AG04449 (cell line): ENCODE data around the gene EXD3.

Source experiments
- CTCF ChIA-PET: fragments of 350-600 bp; formaldehyde crosslinking; extraction: SDS; loops from one replicate; lab custom pipeline; 2021; ENCODE audit warnings: antibody characterized with exemption; lab: Yijun Ruan, JAX
- POLR2A ChIA-PET: fragments of 400-600, 350-600 bp; formaldehyde crosslinking; extraction: SDS; loops from one replicate; lab custom pipeline; 2020; ENCODE audit warnings: antibody characterized with exemption, inconsistent platforms; lab: Yijun Ruan, JAX
- DNase-seq: peaks from one replicate; pipeline ENCODE4 v3.0.0-alpha.2; 2010; ENCODE audit warnings: low read depth, low spot score
- H3K4me3 ChIP-seq: 2 replicates; pipeline ENCODE4 v1.5.1; 2011; ENCODE audit warnings: low read depth, mild to moderate bottlenecking, control low read depth, low read length
- TF ChIP-seq, protein P1 (sequence below): IDR thresholded peaks from one replicate; pipeline ENCODE4 v1.5.1; 2011; ENCODE audit warnings: mild to moderate bottlenecking, moderate library complexity, low read length, control low read depth, inconsistent platforms; ENCODE audit not compliant: insufficient read depth; ENCODE audit errors: missing control alignments

The EXD3 gene

DNA sequence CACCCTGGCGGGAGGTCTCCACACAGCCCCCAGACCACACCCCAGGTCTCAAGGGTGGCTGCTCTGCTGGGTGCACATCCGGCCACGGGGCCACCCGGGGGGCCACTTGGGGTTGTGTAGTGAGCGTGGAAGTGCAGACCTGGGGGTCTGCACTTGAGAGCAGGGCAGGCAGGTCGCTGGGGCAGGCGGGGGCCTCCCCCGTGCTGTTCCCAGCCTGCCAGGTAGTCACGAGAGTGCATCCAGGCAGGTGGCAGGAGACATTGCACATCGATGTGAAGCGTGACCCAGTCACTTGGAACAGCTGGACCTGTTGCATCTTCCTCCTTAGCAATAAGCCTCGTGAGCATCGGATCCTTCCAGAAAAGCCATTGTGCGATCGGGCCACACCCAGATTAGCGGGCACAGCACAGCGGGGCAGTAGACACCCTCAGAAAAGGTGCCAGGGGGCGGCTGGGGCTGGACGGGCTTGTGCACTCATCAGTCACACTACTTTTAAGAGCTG is 23.0 kb upstream of the EXD3 start:
- TF ChIP-seq, protein P1, sequence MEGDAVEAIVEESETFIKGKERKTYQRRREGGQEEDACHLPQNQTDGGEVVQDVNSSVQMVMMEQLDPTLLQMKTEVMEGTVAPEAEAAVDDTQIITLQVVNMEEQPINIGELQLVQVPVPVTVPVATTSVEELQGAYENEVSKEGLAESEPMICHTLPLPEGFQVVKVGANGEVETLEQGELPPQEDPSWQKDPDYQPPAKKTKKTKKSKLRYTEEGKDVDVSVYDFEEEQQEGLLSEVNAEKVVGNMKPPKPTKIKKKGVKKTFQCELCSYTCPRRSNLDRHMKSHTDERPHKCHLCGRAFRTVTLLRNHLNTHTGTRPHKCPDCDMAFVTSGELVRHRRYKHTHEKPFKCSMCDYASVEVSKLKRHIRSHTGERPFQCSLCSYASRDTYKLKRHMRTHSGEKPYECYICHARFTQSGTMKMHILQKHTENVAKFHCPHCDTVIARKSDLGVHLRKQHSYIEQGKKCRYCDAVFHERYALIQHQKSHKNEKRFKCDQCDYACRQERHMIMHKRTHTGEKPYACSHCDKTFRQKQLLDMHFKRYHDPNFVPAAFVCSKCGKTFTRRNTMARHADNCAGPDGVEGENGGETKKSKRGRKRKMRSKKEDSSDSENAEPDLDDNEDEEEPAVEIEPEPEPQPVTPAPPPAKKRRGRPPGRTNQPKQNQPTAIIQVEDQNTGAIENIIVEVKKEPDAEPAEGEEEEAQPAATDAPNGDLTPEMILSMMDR: no peak
- DNase-seq: no peak
- H3K4me3 ChIP-seq: no peak overlapping the region
- POLR2A ChIA-PET: interaction anchor here (0.7 to 0.9 kb wide), 2 partner anchors 14 to 21 kb away, joined by 3 to 4 read pairs; partner anchors contain the start of gene NSMF
- CTCF ChIA-PET: interaction anchor here (0.7 to 3.3 kb wide), 17 partner anchors 8 to 159 kb away, joined by 3 to 14 read pairs (median 5); partner anchors contain the start of genes EXD3, NOXA1 and NRARP

DNA sequence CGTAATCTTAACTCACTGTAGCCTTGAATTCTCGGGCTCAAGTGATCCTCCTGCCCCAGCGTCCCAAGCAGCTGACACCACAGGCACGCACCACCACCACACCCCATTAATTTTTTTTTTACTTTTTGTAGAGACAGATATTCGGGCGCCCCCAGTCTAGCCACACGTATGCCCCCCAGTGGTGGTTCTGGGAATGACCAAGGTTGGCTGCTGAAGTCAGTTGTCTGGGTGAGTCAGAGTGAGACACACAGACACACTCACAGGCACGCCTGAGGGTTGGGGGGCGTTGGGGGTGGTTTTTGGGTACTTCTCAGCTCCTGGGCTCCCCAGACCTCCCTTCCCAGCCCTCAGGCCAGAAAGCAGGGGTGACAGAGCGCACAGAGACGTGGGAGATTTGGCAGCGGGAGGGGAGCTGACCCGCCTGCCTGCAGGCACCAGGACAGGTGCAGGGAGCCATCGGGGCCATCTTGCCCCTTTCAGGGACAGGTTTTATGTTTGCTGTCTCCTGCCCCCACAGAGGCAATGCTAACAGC is 22.4 kb upstream of the EXD3 start:
- no peak overlapping the region for H3K4me3 ChIP-seq
- ChIA-PET CTCF (interaction anchor here (0.8 to 3.3 kb wide), 17 partner anchors 9 to 168 kb away, joined by 3 to 14 read pairs (median 6); partner anchors contain the start of genes EXD3, NOXA1, NRARP and TOR4A), POLR2A (interaction anchor here (0.9 kb wide), 1 partner anchor 14 kb away, joined by 4 read pairs; the partner anchor contains the start of gene NSMF)
- no peak for DNase-seq
- TF ChIP-seq, protein P1: peak; percentile 78

DNA sequence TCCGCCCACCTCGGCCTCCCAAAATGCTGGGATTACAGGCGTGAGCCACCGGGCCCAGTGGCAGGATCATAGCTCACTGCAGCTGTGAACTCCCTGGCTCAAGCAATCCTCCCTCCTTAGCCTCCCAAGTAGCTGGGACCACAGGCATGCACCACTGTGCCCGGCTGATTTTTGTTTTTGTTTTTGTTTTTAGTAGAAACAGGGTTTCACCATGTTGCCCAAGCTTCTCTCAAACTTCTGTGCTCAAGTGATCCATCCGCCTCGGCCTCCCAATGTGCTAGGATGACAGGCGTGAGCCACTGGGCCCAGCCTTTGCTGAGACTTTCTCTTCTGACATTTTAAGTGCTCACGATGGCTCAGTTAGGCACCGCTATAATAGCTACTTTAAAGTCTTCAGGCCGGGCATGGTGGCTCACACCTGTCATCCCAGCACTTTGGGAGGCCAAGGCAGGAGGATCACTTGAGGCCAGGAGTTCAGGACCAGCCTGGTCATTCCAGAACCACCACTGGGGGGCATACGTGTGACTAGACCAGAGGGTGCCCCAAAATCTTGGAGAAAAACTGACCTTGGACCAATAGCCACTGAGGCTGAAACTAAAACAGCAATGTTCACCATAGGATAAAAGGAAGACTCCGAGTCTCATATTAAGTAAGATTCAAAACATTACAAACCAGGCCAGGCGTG is 21.3 kb upstream of the EXD3 start:
- CTCF ChIA-PET: interaction anchor here (0.7 to 3.3 kb wide), 19 partner anchors 7 to 167 kb away, joined by 3 to 27 read pairs (median 5); partner anchors contain the start of genes EXD3, NOXA1, NRARP and NSMF
- POLR2A ChIA-PET: no interaction called here
- no peak for DNase-seq
- no peak overlapping the region for H3K4me3 ChIP-seq
- TF ChIP-seq, protein P1: no peak

DNA sequence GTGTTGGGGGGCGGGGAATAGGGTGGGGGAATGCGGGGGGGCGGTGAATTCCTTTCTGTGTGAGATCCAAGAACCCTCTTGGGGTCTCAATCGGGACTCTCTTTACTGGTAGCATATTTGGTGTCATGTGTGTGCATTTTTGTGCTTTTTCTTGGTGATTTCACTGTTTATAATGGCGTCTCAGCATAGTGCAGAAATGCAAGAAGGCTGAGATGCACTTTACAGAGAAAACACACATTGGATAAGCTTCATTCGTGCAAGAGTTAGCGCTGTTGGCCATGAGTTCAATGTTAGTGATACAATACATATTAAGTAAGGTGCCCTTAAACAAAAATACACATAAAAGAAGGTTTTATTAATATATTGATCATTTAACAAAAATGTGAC is 19.0 kb upstream of the EXD3 start:
- no peak for DNase-seq
- H3K4me3 ChIP-seq: no peak overlapping the region
- ChIA-PET CTCF (interaction anchor here (3.0 to 3.3 kb wide), 2 partner anchors 18 to 155 kb away, joined by 10 to 27 read pairs; partner anchors contain the start of genes EXD3 and NOXA1), POLR2A (no interaction called here)
- TF ChIP-seq, protein P1: no peak

DNA sequence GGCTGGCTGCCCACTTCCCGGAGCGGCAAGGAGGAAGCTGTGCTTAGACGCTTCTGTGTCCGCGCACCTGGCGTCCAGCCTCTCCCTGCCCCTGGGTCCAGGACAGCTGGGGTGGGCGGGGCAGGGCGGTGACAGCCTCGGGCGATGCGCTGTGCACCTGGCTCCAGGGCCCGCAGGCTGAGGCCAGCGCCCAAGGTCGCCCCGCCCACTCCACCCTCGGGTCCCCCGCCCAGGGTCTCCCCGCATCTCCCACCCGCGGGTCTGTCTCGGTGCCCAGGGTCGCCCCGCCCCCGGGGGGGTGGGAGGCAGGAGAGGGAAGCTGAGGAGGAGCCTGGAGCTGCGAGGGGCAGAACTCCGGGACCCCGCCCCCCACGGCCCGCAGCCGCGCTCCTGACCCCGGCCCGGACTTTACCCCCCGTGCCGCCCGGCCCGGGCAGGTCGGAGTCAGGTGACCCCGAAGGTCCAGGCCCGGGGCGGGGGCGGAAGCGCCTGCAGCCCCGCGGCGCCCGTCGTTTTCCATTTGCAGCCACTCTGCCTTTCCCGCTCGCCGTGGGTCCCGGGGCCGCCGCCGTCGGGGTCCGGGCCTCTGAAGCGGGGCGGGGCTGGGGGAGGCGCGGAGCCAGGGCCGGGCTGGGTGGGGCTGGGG is 18.4 kb upstream of the EXD3 start, which contains the start of gene ENTPD8:
TSS of gene ENTPD8 (minus strand) at position 69 of the 646 bp plus-strand sequence. CDS start 3,072 bp downstream, outside the sequence.
- ChIA-PET CTCF (interaction anchor here (3.0 to 3.3 kb wide), 2 partner anchors 18 to 154 kb away, joined by 10 to 27 read pairs; partner anchors contain the start of genes EXD3 and NOXA1), POLR2A (no interaction called here)
- TF ChIP-seq, protein P1: no peak
- DNase-seq: no peak
- H3K4me3 ChIP-seq: peak within 1 kb of the TSS; percentile 12; the same call in 1 of the 2 replicates
